B cell (primary cell): Measurements from ENCODE around the gene EFHC2.

Experiments
- EZH2 ChIP-seq: IDR thresholded peaks from 2 replicates; pipeline ENCODE4 v1.6.1; 2012; ENCODE audit warnings: borderline replicate concordance, low read depth, mild to moderate bottlenecking, moderate library complexity, low read length; ENCODE audit not compliant: insufficient read depth, poor library complexity, severe bottlenecking
- TF ChIP-seq, protein P1 (sequence below): fragments of 200-600 bp; IDR thresholded peaks from one replicate; pipeline ENCODE4 v1.8.0; 2022; ENCODE audit warnings: antibody characterized with exemption, mild to moderate bottlenecking

GRCh38 chrX:44314808-44315207 is 28.7 kb downstream of the EFHC2 start:
- no peak for TF ChIP-seq EZH2
- TF ChIP-seq, protein P1, sequence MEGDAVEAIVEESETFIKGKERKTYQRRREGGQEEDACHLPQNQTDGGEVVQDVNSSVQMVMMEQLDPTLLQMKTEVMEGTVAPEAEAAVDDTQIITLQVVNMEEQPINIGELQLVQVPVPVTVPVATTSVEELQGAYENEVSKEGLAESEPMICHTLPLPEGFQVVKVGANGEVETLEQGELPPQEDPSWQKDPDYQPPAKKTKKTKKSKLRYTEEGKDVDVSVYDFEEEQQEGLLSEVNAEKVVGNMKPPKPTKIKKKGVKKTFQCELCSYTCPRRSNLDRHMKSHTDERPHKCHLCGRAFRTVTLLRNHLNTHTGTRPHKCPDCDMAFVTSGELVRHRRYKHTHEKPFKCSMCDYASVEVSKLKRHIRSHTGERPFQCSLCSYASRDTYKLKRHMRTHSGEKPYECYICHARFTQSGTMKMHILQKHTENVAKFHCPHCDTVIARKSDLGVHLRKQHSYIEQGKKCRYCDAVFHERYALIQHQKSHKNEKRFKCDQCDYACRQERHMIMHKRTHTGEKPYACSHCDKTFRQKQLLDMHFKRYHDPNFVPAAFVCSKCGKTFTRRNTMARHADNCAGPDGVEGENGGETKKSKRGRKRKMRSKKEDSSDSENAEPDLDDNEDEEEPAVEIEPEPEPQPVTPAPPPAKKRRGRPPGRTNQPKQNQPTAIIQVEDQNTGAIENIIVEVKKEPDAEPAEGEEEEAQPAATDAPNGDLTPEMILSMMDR: no peak
